LNCAP (cell line): Measurements from ENCODE around the gene ATF6.

Source experiments
- CTCF ChIP-seq: fragments of 450-650 bp; IDR thresholded peaks from 2 replicates; pipeline ENCODE4 v1.5.1; 2017; ENCODE audit warnings: mild to moderate bottlenecking

The ATF6 gene

GRCh38 chr1:161999301-162000052 is 233.4 kb downstream of the ATF6 start:
- TF ChIP-seq CTCF = no peak

GRCh38 chr1:162000053-162000420 is 233.9 kb downstream of the ATF6 start:
- no peak for TF ChIP-seq CTCF

GRCh38 chr1:162003061-162003829 is 237.1 kb downstream of the ATF6 start:
- TF ChIP-seq CTCF = no peak

- no peak for TF ChIP-seq CTCF
Measured at GRCh38 chr1:162003830-162004215, 237.7 kb downstream of the ATF6 start.

- no peak for TF ChIP-seq CTCF
Measured at GRCh38 chr1:162004441-162004950, 238.4 kb downstream of the ATF6 start.

GRCh38 chr1:162006081-162006480 is 240.0 kb downstream of the ATF6 start:
- no peak for TF ChIP-seq CTCF

GRCh38 chr1:162007466-162007865 is 241.3 kb downstream of the ATF6 start:
- TF ChIP-seq CTCF = no peak
